Glomerular visceral epithelial cell (primary cell): ENCODE data around the gene IL5RA.

Source experiments
- DNase-seq: peaks from one replicate; pipeline ENCODE4 v3.0.0-alpha.2; 2016; ENCODE audit errors: extremely low spot score

IL5RA gene, protein sequence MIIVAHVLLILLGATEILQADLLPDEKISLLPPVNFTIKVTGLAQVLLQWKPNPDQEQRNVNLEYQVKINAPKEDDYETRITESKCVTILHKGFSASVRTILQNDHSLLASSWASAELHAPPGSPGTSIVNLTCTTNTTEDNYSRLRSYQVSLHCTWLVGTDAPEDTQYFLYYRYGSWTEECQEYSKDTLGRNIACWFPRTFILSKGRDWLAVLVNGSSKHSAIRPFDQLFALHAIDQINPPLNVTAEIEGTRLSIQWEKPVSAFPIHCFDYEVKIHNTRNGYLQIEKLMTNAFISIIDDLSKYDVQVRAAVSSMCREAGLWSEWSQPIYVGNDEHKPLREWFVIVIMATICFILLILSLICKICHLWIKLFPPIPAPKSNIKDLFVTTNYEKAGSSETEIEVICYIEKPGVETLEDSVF

DNA sequence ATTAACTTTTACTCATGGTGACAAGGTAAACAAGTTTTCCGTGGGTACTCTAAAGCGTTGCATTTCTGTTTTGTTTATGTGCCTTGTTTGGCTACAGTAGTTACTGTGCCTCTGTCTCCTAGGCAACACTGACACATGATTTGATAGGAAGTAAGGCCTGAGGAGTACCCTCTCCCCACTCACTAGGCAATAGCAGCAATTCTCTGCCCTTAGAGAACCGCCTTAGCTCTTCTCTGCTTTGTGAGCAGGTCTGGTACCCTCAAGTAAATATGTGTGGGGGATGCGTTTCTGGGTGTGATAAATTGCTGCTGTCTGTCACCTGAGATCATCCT, at the start of gene IL5RA:
IL5RA (minus strand) TSS at position 76 of the 332 bp plus-strand sequence. CDS start 5,390 bp downstream, outside the sequence.
- no peak for DNase-seq

DNA sequence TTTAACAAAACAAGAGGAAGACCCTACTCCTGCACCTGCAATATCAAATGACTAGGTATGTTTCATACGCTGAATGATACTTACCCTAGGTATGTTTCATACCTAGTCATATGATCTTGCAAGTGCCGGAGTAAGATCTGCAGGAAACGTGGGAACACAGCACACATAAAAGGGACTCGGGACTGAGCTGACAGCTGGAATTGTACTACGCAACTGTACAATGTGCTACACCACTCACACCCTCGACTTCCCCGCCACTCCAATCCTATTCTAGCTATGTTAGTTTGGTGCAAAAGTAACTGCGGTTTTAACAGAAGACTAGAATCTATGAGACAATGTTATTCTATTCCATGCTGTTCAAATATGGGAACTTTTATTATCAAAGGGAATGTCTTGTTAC, 47.3 kb upstream of the IL5RA start:
- no peak for DNase-seq

DNA sequence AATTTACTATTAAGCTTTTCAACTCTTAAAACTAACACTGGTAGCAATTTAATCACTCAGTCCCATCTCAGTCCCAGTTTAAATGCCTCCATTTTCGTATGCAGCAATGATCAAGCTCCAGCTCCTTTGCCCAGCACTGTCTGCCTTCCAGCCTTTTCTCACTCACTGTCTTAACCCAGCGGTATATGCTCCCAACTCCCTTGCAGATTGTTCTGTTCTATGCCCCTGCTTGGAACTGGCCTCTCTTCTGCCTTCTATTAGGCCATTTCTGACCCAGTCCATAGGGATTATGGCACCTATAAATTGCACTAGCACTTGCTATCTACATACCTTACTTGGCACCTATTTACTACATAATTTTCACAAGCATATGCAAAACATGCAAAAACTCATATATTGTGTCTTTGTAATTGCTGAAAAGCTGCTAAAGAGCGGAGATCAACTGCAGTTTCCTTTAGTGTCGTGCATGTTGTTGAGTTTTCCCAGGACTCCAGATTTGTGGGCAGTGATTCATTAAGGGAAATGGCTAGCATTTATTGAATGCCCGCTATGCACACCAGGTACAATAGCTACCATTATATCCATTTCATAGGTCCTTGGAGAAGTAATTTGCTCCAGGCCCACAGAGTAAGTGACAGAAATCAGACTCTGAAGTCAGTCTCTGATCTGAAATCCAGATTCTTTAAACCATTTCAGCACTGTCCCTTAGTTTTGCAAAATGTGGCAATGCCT, 44.9 kb upstream of the IL5RA start:
- DNase-seq = no peak

DNA sequence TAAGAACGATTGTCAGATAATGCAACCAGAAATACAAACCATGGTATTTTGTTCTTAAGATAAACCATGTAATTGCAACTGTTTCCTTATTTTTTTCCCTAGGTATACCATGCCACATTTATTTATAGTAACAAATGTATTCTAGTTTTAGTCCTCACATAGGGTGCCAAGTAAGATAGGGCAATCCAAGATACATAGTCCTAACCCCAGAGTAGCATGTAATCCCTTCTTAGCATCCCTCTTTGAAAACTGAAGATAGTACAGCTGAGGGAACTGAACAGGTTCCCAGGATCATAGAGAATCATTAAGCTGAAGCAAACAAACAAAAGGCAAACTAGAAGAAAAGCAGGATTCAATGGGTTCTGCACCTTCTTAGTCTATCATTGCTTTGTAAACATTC, 41.3 kb upstream of the IL5RA start:
- no peak for DNase-seq

DNA sequence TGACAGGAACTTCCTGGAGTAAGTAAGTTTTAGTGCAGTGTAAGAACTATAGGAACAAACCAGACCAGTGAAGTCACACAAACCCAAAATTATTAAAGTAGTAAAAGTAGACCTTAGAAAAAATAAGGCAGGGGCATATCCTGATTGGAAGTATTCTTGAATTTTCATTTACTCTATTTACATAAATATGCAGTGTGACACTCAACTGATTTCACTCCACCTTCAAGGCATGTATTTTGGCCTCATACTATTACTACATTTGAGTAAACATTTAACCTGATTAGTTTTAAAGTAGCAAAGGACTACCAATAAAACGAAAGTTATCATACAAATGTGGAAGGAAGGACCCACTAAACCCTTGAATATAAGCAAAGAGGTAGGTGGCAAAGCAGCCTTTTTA, 39.4 kb upstream of the IL5RA start:
- DNase-seq = no peak

DNA sequence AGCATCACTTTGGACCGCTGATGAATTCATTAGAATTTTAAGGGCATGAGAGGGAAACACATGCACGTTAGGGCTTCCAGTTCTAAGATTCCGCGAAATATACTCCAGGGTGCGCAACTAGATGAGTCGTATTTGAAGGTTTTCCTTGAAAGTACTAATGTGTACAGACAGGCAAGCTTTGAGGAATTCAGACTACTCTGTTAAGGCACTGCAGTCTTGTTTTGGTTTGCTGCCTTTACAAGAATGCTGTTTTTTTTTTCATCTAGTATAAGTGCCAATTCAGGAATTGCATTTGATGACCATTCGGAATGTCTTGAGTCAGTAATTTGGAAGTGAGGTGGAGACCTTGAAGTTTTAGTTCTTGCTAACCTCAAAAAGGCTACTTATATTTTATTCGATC, 35.7 kb upstream of the IL5RA start:
- no peak for DNase-seq

DNA sequence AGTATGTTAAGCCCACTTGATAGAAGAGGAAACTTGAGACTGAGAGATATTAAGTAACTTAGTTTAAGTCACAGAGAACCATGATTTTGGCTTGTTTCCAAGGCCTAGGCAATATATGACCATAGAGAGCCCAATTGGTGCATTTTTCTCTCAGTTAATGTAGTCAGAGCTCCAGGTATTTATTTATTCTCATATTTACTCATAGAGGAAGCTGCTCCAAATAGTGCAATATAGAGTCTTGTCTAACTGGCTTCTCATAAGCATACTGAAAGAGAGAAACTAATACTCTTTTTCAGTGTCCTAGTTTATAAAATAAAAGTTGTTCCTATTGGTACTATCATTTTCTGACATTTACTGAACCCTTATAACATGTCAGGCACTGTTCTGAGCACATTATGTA, 31.8 kb upstream of the IL5RA start:
- DNase-seq = no peak

DNA sequence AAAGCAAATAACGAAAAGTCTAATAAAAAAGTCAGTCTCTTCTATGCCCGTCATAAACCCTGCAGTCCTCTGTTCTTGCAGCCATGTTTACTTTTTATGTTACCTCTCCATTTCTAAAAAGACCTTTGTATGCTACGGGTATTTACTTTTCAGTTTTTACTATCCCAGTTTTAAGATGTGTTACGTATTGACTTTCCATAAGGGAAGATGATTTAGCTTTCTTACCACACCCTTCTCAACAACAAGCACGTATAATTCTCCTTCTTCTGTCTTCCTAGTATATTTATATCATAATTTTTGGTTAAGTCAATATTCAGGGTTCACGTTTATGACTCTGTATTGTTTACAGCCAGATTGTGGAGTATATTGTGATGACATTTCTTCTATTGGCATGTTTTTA, 27.4 kb upstream of the IL5RA start:
- DNase-seq = no peak

DNA sequence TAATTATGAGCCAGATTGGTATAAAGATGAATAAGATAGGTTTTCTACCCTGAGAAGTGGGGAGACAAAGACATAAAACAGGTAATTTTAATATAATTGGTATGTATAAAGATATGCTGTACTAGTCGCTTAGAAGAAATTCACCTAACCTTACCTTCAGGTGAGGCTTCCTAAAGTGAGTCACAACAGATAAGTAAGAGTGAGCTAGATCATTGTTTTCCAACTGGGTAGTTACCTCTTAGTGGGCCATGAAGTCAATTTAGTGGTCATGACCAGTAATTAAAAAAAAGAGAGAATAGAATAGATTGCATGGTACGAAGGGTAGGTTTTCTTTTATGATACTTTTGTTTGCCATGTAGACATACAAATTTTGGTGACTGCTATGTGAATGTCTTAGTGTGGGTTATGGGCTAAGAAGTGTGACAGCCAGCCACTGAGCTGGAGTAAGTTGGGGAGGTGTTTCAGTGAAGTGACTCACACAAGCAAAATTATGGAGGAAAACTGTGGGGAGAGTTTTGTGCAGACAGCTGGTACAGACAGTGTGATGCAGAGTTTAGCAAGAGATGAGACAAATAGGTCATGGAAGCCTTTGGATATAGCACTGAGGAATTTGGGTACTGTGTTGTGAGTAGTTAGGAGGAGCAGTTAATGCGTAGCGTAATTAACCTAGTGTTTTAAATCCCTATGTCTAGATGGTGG, 24.7 kb upstream of the IL5RA start:
- no peak for DNase-seq

DNA sequence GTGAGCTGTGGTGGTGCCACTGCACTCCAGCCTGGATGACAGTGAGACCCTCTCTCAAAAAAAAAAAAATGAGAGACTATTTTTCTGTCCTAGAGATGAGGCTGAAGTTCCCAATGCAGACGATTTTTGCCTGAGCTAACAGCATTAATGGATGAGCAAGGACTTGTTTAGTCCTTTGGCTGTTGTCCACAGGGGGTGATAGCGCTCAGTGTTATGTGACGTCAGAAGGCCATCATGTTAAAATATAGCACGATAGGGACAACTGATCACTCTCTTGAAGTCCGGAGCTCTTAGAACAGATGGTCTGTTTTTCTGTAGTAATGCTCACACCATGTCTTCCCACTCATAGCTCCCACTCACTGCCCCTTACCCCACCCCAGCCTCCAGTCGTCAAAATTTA, 23.3 kb upstream of the IL5RA start:
- DNase-seq = no peak

DNA sequence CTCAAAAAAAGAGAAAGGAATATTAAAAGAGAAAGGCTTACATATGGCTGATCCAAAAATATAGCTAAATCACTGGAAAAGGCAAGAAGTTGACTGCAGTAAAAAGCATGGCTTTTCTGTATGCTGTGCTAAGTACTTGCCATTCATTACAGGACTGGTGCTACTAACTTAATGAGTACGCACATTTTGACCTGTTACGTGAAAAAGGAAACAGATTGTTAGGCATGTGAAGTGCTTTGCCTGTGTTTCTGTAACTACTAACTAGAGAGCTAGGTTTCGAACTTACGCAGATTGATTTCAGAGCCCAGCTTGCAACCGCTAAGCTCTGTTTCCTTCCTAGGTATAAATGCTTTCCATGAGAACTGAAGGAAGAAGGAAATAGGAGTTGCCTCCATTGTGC, 19.4 kb upstream of the IL5RA start:
- DNase-seq = no peak

DNA sequence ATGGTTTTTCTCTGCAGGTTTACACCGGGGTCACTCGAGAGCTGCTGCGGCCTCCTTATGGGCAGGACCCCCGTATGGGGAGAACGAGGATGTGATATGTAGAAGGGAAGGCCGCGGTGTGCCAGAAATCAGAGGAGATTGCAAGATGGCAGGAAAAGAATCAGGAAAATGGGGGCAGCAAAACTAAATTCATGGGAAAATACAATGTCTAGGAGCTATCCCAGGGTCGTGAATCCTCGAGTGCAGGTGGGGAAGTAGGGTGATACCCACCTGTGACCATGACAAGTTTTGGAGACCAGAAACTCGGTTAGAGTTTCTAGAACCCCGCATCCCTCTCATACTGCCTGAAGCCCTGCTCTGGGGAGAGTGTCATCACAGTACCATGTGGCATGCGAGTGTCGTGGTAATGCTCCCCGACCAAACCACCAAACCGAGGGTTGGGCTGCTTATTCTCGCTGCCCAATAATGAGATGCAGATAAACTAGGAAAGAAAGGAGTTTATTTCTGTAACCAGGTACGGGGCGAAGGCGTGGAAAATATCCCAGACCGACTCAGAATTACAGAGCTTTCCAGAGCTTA, 17.3 kb upstream of the IL5RA start:
- peak; percentile 11 for DNase-seq

DNA sequence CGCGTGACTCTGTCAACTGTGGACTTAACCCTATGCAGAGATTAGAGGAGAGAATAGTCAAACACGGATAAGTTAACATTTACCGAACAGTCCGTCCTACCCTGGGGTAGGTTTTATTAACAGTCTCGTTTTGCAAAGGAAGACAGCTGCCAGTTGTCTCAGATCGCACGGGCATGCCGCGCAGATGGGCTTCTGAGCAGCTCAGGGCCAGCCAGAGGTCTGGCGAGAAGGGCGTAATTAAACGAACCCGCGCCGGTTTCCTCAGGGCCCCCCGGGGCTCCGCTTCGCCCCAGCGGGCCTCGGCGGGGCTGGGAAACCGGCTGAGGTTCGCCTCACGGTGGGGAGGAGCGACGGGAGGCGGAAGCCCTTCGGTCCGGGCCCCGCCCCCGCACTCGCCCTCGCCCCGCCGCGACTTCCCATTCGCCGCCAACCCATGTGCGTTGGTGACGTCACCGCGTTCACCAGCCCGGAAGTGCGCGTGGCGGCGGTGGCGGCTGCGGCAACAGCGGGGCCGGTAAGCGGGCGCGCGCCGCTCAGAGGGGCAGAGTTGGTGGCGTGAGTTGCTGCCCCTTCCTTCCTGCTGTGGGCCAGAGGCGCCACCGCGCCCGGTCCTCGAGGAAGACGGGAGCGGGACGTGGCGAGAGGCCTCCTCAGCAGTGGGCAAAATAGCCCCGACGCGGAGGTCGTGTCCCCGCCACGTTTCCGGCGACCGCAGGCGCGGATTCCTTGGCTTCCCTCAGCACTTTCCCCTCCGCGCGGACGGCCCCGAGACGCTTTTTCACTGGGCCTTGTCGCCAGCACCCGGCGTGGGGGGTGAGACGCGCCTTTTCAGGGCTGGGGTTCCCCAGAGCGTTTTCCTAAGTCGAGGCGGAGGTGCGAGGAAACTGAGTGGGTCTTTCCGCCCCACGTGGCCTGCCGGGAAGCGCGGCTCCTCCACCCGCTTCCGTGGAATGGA, 16.6 kb upstream of the IL5RA start, which contains the start of gene TRNT1:
TRNT1 (plus strand) TSS at position 464 of the 955 bp plus-strand sequence. CDS start 2,101 bp downstream, outside the sequence.
- peak; percentile 92 for DNase-seq

DNA sequence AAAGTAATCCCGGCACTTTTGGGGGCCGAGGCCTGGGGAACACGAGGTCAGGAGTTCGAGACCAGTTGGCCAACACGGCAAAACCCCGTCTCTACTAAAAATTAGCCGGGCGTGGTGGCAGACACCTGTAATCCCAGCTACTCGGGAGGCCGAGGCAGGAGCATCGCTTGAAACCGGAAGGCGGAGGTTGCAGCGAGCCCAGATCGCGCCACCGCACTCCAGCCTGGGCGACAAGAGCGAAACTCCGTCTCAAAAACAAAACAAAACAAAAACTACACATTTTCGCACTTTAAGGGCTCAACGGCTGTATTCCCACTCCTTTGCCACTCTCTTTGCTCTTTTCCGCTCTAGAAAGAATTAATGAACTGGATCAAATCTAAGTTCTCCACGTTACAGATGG, 15.8 kb upstream of the IL5RA start:
- DNase-seq = no peak

DNA sequence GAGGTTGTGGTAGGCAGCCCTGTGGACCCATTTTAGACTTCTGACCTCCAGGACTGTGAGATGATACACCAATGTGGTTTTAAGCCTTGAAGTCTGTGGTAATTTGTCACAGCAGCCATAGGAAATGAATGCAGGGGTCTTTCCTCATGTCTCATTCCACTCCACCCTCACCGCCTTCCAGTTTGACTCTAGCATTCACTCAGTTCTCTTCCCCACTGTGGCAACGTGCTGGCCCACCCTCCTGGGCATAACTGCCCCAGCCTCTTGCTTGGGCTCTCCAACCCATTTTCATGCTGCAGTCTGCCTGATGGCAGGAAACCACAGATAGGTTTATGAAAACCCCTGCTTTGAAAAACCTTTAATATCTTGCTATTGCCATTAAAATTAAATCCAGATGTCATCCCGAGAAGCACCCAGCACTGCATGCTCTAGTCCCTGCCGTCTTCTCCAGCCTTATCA, 9.2 kb upstream of the IL5RA start:
- DNase-seq = no peak

DNA sequence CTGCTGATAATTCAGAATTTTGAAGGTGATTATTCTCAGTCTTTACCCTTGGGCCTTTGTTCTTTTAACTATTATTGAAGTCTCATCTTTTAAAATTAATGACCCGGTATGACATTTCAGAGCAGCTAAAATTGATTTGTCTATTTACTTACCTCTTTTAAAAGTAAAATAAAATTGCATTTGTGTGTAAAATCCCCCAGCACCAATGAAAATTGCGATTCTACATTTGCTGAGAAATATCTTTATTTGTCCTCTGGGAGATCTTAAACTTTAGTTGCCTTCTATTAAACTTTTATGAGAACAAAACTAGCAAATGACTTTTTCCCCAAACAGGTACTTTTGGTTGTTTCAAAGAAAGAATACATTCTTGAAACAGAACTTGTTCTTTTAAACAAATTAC, 7.5 kb upstream of the IL5RA start:
- no peak for DNase-seq

DNA sequence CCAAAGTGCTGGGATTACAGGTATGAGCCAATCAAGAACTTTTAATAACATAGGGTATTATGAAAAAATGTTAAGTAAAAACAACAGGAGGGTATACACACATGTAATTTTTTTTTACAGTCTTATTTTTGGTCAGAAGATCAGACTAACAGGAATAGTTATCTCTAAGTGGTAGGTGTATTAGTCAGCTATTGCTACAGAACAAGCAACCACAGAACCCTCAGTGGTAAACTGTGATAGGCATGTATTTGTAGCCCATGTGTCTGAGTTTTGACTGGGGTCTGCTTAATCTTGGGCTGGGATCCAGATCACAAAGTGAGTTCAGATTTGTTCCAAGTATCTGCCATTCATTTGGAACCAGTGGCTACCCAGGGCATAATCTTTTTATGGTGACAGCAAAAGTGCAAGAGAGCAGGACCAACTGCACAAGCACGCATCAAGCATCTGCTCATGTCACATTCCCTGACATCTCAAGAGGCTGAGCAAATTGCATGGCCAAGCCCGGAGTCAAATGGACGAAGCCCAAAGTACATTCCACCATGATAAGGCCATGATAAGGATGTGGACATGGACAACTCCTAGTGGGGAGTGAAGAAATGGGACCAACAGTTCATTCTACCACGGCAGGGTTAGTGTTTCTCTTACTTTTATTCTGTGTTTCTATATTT, 3.0 kb upstream of the IL5RA start:
- DNase-seq = no peak

DNA sequence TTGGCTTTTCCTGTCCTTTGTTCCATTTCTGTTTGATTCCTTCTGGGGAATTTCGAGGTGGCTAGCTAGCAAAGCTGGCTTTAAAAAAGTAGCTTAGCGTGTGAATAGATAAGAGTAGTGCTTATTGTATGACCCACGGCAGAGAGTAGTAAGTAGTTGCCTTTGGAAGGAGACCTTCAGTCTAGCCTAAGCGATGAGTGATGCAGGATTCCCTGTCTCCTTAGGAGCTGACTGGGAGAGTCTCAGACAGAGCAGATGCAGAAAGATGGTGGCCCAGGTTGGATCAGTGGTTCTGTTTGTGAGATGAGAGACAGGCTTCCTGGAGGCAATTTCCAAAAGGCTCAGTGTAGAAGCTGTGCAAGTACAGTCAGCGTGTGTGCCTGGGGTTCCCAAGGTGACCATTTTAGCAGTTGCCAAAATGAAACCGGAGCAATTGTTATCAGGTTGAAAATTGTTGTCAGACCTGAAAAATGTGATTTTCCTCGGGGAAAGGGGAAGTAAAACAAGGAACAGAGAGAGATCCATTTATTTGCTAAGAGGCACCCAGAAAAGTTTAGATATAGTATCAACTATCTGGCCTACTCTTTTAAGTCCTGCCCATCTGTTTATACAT, 681 bp upstream of the IL5RA start:
- DNase-seq = no peak

DNA sequence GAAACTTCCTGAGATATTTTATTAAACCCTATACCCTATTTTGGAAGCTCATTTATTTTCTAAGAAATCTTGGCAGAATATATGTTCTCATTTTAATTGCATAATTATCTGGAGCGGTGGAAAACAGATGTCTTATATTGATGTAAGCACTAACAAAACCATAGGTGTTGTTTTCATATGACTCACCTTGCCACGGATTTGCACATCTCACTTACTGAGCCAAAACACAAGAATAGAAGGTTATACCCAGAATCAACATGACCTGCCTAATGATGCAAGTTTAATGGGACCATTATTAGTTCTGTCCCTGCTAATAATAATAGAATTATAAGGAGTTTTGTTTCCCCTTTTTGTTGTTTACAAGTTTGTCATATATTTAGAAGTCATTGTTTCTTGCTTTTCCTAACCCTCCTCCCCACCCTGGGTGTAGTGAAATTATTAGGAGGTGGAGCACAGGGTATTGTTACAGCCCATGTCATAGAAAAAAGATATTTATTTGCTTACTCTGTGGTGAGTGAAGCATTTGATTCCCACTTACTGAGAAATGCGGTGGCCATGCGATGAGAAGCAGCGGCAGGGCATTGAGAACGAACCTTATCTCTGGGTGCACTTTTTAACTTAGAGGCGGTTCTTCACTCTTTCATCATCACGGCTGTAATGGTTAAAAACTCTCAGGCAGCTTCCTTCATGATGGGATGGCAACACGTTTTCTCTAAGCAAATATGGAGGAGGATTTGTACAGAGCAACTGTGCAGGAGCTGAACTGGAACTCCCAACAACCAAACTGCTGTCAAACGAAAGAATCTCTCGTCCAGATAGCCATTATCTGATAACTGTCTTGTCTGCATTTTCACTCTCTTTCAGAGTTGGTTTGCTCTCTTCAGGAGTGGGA, 521 bp downstream of the IL5RA start:
- DNase-seq = no peak
